ENCODE data around the gene ARL9.

Gene ARL9

GRCh38 chr4:56531823-56532222, 26.2 kb downstream of the ARL9 start:
- DNase-seq = no peak

- no peak for DNase-seq
These were observed 26.6 kb downstream of the ARL9 start for GRCh38 chr4:56532239-56532638.

- no peak for DNase-seq
These were observed 30.3 kb downstream of the ARL9 start for GRCh38 chr4:56535915-56536314.

- DNase-seq = no peak
These were observed 31.6 kb downstream of the ARL9 start for GRCh38 chr4:56537147-56537546.

- DNase-seq = no peak
These were observed 35.2 kb downstream of the ARL9 start for GRCh38 chr4:56540826-56541225.

- DNase-seq = peak; percentile 54
These were observed 39.1 kb downstream of the ARL9 start for GRCh38 chr4:56544573-56545131.

- no peak for DNase-seq
These were observed 45.1 kb downstream of the ARL9 start for GRCh38 chr4:56550642-56551041.

- no peak for DNase-seq
These were observed 45.9 kb downstream of the ARL9 start for GRCh38 chr4:56551516-56551915.

- DNase-seq = no peak
These were observed 46.7 kb downstream of the ARL9 start for GRCh38 chr4:56552273-56552672.

GRCh38 chr4:56570041-56570440, 64.5 kb downstream of the ARL9 start:
- DNase-seq = no peak

All from kidney glomerular epithelial cell (primary cell).